ENCODE measurements around the gene USP49. TPM values are rescaled to one million over a fixed set of nuclear protein-coding genes. Genes with fewer than 3 reads are reported as not detected.

USP49 gene
- total and polyA plus RNA-seq, 2 of the 13 experiments (the other 11 are each of a cell fraction or from before 2014, with no cell fraction given) = 2.9 to 4.3 TPM

DNA sequence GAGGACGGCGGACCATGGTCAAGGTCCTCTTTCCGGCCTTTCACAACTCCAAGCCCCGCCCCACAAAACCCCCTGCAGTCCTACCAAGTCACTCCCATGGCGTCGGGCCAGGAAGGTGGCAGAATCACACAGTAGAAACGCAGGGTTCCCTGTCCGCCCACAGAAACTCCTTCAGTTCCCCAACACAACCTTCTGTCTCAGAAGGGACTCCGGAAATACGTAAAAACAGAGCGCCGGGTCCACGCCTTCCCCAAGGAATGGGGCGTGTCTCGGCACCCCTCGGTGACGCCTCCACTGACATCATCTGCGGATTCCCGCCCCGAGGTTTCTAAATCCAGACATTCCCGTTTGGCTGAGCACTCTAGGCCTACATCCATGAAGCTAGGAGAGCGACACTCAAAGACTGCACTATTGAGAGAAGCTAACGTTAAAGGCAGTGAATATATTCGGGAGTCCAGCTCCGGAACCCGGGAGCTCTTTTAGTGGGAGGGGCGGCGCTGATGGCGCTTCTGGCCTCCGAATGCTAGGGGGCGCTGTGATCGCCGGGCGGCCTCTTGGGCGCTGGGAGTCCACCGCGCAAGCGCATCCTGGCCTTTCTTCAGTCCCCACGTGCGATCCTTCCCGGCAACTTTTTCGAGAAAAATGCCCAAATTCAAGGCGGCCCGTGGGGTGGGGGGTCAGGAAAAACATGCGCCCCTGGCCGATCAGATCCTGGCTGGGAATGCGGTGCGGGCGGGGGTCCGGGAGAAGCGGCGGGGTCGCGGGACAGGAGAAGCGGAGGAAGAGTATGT is 25.9 kb upstream of the USP49 start, which contains the start of the genes BYSL and MED20 (continued):
- peak; percentile 58; the same call in 1 of the 2 replicates for TF ChIP-seq GLI4 (CRISPR knock-in tag; IDR thresholded peaks at IDR 0.05; ENCODE audit: borderline replicate concordance)
- TF ChIP-seq ZNF12 (CRISPR knock-in tag; IDR thresholded peaks at IDR 0.05) = peak; percentile 34
- TF ChIP-seq ZFP82 (CRISPR knock-in tag; IDR thresholded peaks at IDR 0.05; ENCODE audit: borderline replicate concordance) = 0 out of 2 replicates have a peak, but pooled peaks have one; percentile 53
- TF ChIP-seq NKX3-1 (CRISPR knock-in tag; IDR thresholded peaks at IDR 0.05) = peak; percentile 94
- TF ChIP-seq TAF1 (CRISPR knock-in tag; IDR thresholded peaks at IDR 0.05) = peak; percentile 43; the same call in 1 of the 2 replicates
- TF ChIP-seq ZNF558 (CRISPR knock-in tag; IDR thresholded peaks at IDR 0.05; ENCODE audit: borderline replicate concordance) = no peak; the same call in none of the 2 replicates
- TF ChIP-seq BHLHE40 (IDR thresholded peaks at IDR 0.05; ENCODE audit: low read length) = peak; percentile 61; the same call in 1 of the 2 replicates
- TF ChIP-seq ZNF768 (CRISPR knock-in tag; IDR thresholded peaks at IDR 0.05) = peak; percentile 9; the same call in 1 of the 2 replicates
- TF ChIP-seq MIER2 (CRISPR knock-in tag; IDR thresholded peaks at IDR 0.05) = no peak
- peak; percentile 100 for TF ChIP-seq ATF1 (CRISPR knock-in tag; IDR thresholded peaks at IDR 0.05)
- TF ChIP-seq ELF3 (CRISPR knock-in tag; IDR thresholded peaks at IDR 0.05) = peak; percentile 49; the same call in 1 of the 2 replicates
- TF ChIP-seq, protein P1, sequence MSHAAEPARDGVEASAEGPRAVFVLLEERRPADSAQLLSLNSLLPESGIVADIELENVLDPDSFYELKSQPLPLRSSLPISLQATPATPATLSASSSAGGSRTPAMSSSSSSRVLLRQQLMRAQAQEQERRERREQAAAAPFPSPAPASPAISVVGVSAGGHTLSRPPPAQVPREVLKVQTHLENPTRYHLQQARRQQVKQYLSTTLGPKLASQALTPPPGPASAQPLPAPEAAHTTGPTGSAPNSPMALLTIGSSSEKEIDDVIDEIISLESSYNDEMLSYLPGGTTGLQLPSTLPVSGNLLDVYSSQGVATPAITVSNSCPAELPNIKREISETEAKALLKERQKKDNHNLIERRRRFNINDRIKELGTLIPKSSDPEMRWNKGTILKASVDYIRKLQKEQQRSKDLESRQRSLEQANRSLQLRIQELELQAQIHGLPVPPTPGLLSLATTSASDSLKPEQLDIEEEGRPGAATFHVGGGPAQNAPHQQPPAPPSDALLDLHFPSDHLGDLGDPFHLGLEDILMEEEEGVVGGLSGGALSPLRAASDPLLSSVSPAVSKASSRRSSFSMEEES (CRISPR knock-in tag; IDR thresholded peaks at IDR 0.05) = peak; percentile 43
- TF ChIP-seq, protein P2, sequence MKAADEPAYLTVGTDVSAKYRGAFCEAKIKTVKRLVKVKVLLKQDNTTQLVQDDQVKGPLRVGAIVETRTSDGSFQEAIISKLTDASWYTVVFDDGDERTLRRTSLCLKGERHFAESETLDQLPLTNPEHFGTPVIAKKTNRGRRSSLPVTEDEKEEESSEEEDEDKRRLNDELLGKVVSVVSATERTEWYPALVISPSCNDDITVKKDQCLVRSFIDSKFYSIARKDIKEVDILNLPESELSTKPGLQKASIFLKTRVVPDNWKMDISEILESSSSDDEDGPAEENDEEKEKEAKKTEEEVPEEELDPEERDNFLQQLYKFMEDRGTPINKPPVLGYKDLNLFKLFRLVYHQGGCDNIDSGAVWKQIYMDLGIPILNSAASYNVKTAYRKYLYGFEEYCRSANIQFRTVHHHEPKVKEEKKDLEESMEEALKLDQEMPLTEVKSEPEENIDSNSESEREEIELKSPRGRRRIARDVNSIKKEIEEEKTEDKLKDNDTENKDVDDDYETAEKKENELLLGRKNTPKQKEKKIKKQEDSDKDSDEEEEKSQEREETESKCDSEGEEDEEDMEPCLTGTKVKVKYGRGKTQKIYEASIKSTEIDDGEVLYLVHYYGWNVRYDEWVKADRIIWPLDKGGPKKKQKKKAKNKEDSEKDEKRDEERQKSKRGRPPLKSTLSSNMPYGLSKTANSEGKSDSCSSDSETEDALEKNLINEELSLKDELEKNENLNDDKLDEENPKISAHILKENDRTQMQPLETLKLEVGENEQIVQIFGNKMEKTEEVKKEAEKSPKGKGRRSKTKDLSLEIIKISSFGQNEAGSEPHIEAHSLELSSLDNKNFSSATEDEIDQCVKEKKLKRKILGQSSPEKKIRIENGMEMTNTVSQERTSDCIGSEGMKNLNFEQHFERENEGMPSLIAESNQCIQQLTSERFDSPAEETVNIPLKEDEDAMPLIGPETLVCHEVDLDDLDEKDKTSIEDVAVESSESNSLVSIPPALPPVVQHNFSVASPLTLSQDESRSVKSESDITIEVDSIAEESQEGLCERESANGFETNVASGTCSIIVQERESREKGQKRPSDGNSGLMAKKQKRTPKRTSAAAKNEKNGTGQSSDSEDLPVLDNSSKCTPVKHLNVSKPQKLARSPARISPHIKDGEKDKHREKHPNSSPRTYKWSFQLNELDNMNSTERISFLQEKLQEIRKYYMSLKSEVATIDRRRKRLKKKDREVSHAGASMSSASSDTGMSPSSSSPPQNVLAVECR (CRISPR knock-in tag; IDR thresholded peaks at IDR 0.05; ENCODE audit: borderline replicate concordance) = peak; percentile 98
- TF ChIP-seq SP5 (CRISPR knock-in tag; IDR thresholded peaks at IDR 0.05; ENCODE audit: borderline replicate concordance, low read depth) = peak; percentile 89
- TF ChIP-seq ZNF737 (CRISPR knock-in tag; IDR thresholded peaks at IDR 0.05; ENCODE audit: borderline replicate concordance) = peak; percentile 71; the same call in 1 of the 2 replicates
- TF ChIP-seq, protein P3, sequence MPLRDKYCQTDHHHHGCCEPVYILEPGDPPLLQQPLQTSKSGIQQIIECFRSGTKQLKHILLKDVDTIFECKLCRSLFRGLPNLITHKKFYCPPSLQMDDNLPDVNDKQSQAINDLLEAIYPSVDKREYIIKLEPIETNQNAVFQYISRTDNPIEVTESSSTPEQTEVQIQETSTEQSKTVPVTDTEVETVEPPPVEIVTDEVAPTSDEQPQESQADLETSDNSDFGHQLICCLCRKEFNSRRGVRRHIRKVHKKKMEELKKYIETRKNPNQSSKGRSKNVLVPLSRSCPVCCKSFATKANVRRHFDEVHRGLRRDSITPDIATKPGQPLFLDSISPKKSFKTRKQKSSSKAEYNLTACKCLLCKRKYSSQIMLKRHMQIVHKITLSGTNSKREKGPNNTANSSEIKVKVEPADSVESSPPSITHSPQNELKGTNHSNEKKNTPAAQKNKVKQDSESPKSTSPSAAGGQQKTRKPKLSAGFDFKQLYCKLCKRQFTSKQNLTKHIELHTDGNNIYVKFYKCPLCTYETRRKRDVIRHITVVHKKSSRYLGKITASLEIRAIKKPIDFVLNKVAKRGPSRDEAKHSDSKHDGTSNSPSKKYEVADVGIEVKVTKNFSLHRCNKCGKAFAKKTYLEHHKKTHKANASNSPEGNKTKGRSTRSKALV (CRISPR knock-in tag; IDR thresholded peaks at IDR 0.05) = peak; percentile 95
- no peak for TF ChIP-seq ZNF382 (CRISPR knock-in tag; IDR thresholded peaks at IDR 0.05; ENCODE audit: borderline replicate concordance)
- TF ChIP-seq RCOR2 (CRISPR knock-in tag; IDR thresholded peaks at IDR 0.05) = no peak; the same call in 1 of the 2 replicates
- TF ChIP-seq TBX2 (CRISPR knock-in tag; IDR thresholded peaks at IDR 0.05; ENCODE audit: borderline replicate concordance) = peak; percentile 75; the same call in 1 of the 2 replicates
- TF ChIP-seq FOXJ3 (CRISPR knock-in tag; IDR thresholded peaks at IDR 0.05; ENCODE audit: borderline replicate concordance) = peak; percentile 61; the same call in 1 of the 2 replicates
- 0 out of 2 replicates have a peak, but pooled peaks have one; percentile 81 for TF ChIP-seq ELF4 (CRISPR knock-in tag; IDR thresholded peaks at IDR 0.05; ENCODE audit: borderline replicate concordance)
- peak; percentile 29; the same call in 1 of the 2 replicates for TF ChIP-seq ZNF441 (CRISPR knock-in tag; IDR thresholded peaks at IDR 0.05; ENCODE audit: borderline replicate concordance)
- TF ChIP-seq SMC3 (IDR thresholded peaks at IDR 0.05; ENCODE audit: low read length) = peak; percentile 1; the same call in 1 of the 2 replicates
